ENCODE data around the gene PDCD1.
A peak's percentile ranks its signal among the peaks of the same experiment; 100 is the strongest.
"Not testable (repeated sequence)": the region's sequence is repeated elsewhere in the genome, so short reads cannot be mapped to it uniquely, and the experiment has no call there.

The PDCD1 gene

DNA sequence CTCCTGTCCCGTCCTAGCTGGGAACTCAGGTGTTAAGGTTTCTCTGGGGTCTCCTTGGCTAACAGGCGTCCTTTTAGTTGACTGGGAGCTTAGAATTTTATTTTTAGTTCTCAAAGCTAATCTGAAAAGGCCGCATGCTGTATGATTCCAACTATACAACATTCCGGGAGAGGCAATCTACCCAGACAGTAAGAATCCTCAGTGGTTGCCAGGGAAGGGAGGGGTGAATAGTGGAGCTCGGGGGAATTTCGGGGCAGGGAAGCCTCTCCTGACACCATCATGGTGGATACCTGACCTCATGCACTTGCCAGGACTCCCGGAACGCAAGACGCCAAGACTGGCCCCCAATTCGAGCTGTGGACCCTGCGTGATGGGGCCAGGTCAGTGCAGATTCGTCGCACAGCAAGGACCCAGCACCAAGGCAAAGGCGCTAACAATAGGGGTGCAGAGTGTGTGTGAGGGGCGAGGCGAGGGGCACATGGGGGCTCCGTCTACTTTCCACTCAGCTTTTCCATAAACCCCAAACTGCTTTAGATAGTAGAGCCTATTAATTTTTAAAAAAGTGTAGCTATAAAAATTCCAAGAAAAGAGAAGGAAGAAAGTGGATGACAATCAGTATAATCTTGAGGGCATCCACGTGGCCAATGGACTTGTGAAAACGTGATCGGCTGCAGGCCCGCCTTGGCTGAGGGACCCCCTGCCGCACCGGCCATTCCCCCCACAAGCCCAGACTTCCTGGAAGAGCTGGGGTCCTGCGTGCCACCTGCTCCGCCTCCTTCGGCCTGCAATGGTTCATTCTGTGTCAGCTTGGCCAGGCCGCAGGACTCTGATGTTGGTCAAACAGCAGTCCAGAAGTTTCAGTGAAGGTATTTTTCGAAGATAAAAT is 17.3 kb downstream of the PDCD1 start:
- peak overlapping the region in 4 of 11 experiments; percentile 15 to 90 (median 54); a peak in 5 of 22 replicates for H3K27ac ChIP-seq
- peaks cover 0 to 2% (median 0%) of the 10 kb centered on the region in 11 experiments; a peak in 1 of 22 replicates for H3K9me3 ChIP-seq (replicated peaks in 1 of 11)
- TF ChIP-seq Cebpa-rat (IDR thresholded peaks at IDR 0.05): no peak

DNA sequence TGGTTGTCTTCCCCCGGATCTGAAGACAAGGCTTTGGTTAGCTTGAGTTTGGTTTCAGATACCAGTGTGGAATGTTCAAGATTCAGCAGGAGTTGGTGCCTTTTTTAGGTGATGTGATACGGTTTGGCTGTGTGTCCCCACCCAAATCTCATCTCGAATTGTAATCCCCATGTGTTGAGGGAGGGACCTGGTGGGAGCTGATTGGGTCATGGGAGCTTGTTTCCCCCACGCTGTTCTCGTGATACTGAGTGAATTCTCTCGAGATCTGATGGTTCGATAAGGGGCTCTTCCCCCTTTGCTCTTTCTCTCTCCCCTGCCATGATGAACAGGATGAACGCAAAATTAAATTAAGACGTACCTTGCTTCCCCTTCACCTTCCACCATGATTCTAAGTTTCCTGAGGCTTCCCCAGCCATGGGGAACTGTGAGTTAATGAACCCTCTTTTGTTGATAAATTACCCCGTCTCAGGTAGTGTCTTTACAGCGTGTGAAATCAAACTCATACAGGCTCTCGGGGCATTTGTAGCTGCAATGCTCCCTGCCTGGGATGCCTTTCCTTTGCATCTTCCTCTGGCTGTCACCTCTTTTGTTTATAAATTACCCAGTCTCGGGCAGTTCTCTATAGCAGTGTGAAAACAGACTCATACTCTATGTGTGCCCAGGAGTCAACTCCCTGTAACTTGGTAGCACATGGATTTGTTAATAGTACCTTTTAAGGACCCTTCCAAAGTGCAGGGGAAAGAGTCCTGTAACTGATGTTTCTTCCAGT is 21.3 kb downstream of the PDCD1 start:
- Histone ChIP-seq H3K36me3 (no peaks in the 10 kb centered on the region), H3K27ac (no peak overlapping the region), H3K9ac (no peak overlapping the region), H3K4me3 (no peak overlapping the region), H4K20me1 (no peaks in the 10 kb centered on the region), H3K9me3 (replicated peaks in 1 of 11) (peaks cover 5 to 11% (median 8%) of the 10 kb centered on the region in 11 experiments; a peak in 19 of 22 replicates), H3K27me3 (no peaks in the 10 kb centered on the region), H3K4me2 (no peak overlapping the region), H3K4me1 (peaks cover 17 to 41% (median 30%) of the 10 kb centered on the region in 10 experiments)
- TF ChIP-seq Cebpa-rat (IDR thresholded peaks at IDR 0.05): no peak

More for the DNA sequence above, 17.3 kb downstream of the PDCD1 start:
- 0 out of 22 replicates have a peak, but pooled peaks cover 0 to 3% (median 0%) of the 10 kb centered on the region in 11 experiments for H3K27me3 ChIP-seq
- no peak overlapping the region for H3K4me3 ChIP-seq
- peak overlapping the region; percentile 30 to 99 (median 89); a peak in 18 of 22 replicates for H3K4me2 ChIP-seq
- H4K20me1 ChIP-seq: no peaks in the 10 kb centered on the region; a peak in 1 of 22 replicates
- H3K9ac ChIP-seq: no peak overlapping the region
- no peaks in the 10 kb centered on the region for H3K36me3 ChIP-seq
- peaks cover 43 to 64% (median 61%) of the 10 kb centered on the region in 10 experiments for H3K4me1 ChIP-seq

DNA sequence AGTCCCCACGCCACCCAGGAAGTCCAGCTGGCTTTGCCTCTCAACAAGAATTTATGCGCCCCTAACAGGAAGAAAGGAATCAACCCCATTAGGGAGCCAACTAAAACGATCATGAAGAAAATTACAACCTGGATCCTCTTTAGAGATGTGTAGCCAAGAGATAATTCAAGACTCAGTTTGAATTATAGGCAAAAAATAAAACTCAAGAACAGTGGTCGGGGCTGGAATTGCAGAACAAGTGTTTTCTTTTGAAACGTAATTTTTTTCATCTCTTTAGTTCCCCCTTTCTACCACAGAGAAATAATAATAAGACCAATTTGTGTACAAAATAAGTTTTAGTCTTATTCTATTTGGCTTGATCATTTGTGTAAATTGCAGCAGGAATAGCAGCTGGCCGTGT is 22.4 kb downstream of the PDCD1 start:
- Histone ChIP-seq H3K27me3 (no peaks in the 10 kb centered on the region), H3K4me3 (no peak overlapping the region), H3K27ac (no peak overlapping the region), H3K4me1 (peaks cover 13 to 30% (median 19%) of the 10 kb centered on the region in 10 experiments; a peak in 19 of 20 replicates), H3K36me3 (no peaks in the 10 kb centered on the region), H3K9ac (no peak overlapping the region), H3K4me2 (no peak overlapping the region), H3K9me3 (replicated peaks in 1 of 11) (peaks cover 5 to 14% (median 8%) of the 10 kb centered on the region in 11 experiments; a peak in 20 of 22 replicates), H4K20me1 (no peaks in the 10 kb centered on the region)
- TF ChIP-seq Cebpa-rat (IDR thresholded peaks at IDR 0.05): no peak

DNA sequence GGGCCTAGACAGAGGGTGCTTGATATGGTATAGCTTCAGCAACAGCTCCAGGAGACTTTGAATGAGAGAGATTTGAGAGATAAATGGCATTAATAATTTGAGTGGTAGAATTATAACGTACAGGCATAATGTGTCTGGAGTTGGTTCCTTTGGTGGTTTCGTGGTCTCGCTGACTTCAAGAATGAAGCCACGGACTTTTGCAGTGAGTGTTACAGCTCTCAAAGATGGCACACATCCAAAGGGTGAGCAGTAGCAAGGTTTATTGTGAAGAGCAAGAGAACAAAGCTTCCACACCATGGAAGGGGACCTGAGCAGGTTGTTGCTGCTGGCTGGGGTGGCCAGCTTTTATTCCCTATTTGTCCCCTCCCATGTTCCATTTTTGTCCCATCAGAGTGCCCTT is 23.1 kb downstream of the PDCD1 start:
- H3K27me3 ChIP-seq: no peaks in the 10 kb centered on the region
- no peak overlapping the region for H3K27ac ChIP-seq
- H3K4me3 ChIP-seq: no peak overlapping the region
- 0 out of 22 replicates have a peak overlapping the region, but pooled peaks of 1 of the 11 experiments have one; percentile 2 for H3K4me2 ChIP-seq
- peaks cover 7 to 24% (median 13%) of the 10 kb centered on the region in 10 experiments; a peak in 18 of 20 replicates for H3K4me1 ChIP-seq
- peaks cover 5 to 18% (median 10%) of the 10 kb centered on the region in 11 experiments; a peak in 20 of 22 replicates for H3K9me3 ChIP-seq (replicated peaks in 1 of 11)
- H4K20me1 ChIP-seq: no peaks in the 10 kb centered on the region
- no peak for TF ChIP-seq Cebpa-rat (IDR thresholded peaks at IDR 0.05)
- no peaks in the 10 kb centered on the region for H3K36me3 ChIP-seq
- no peak overlapping the region for H3K9ac ChIP-seq

DNA sequence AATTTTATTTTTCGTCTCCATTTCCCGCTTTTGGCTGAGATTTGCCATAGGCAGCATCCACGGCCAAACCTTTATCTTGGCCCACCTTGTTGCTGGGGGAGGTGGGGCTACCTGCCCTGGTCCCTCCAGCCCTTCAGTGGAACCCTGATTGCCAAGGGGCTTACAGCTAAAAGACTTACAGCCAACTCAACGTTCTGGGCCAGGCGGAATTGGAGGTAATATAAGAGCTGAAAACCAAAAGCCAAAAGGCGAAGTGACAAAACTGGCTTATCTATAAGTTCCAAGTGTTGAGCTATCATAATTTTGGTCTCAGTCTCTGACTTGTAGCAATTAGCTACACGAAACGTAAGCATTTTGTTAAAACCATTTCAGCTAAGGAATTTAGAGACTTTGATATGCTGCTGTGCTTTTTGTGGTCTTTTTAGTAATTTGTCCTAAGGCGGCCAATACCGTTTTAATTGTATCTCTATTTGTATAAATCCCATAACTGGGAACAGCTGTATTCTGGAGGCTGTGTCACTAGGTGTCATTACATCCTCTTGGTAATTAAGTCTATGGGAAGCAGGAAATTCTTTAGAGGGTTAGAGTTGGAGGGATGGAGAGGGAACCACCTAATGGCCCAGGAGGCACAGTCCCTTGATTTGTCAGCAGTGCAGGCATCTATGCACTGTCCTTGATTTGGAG is 24.0 kb downstream of the PDCD1 start:
- no peak for TF ChIP-seq Cebpa-rat (IDR thresholded peaks at IDR 0.05)
- no peak overlapping the region for H3K9ac ChIP-seq

DNA sequence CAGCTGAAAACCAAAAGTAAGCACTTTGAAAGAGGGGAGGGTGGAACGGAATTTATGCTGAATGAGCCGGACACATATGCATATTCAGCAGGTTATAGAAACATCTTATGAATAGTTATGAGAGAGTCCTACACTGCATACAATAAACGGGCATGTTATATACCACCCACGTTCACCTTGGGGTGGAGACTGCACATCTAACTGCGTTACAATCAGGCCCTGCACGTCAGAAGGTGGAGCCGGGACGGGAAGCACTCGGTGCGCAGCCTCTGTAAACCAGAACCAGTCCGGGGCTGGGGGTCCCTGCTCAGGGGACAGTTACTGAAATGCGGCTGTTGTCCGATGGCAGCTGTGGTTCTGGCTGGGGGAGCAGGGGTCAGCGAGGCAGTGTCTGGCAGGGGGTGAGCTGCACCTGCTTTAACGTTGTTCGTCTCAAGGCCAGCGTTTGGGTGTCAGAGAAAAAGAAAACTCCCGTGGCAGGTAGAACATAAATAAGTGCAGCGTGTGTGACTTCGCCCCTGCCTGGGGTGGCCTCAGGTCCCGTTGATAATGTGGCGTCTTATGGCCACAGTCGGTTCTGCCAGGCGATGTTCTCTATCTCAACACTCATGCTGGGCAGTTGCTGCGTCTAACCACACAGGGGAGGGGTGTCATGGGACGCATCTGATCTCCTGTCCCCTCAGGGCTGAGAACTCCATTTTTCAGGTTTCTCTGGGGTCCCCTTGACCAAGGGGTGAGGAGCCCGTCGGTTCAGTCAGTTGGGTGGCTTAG is 24.8 kb downstream of the PDCD1 start:
- not testable (repeated sequence) for H3K27ac ChIP-seq, H3K9ac ChIP-seq, H4K20me1 ChIP-seq, H3K4me3 ChIP-seq, H3K27me3 ChIP-seq, H3K36me3 ChIP-seq
- H3K4me2 ChIP-seq: peak overlapping the region in 4 of 11 experiments; percentile 11 to 56 (median 35); a peak in 7 of 22 replicates
- H3K9me3 ChIP-seq (replicated peaks in 1 of 11): peaks cover 5 to 18% (median 10%) of the 10 kb centered on the region in 11 experiments; a peak in 20 of 22 replicates
- peaks cover 0 to 16% (median 8%) of the 10 kb centered on the region in 10 experiments; a peak in 10 of 20 replicates for H3K4me1 ChIP-seq

More for the DNA sequence above, 24.0 kb downstream of the PDCD1 start:
- no peak overlapping the region for H3K27ac ChIP-seq
- no peak overlapping the region for H3K4me2 ChIP-seq
- H3K4me1 ChIP-seq: peaks cover 0 to 16% (median 8%) of the 10 kb centered on the region in 10 experiments; a peak in 10 of 20 replicates
- H3K4me3 ChIP-seq: no peak overlapping the region
- no peaks in the 10 kb centered on the region for H4K20me1 ChIP-seq
- H3K36me3 ChIP-seq: no peaks in the 10 kb centered on the region
- H3K9me3 ChIP-seq (replicated peaks in 1 of 11): peaks cover 5 to 18% (median 10%) of the 10 kb centered on the region in 11 experiments; a peak in 20 of 22 replicates
- no peaks in the 10 kb centered on the region for H3K27me3 ChIP-seq

DNA sequence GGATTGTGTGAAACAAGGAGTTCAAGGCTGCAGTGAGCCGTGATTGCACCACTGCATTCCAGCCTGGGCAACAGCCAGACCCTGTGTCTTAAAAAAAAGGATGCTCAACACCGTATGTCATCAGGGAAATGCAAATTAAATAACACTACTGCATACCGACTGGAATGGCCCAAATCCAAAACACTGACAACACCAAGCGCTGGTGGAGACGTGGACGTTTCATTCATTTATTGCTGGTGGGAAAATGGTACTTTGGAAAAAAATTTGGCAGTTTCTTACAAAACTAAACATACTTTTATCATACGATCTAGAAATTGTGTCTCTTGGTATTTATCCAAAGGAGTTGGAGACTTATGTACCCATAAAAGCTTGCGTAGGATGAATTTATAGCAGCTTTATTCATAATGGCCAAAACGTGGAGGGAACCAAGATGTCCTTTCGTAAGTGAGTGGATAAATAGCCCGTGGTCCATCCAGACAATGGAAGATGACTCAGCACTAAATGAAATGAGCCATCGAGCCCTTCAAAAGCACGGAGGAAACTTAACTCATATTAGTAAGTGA is 25.5 kb downstream of the PDCD1 start:
- H3K4me2 ChIP-seq: peak overlapping the region in 4 of 11 experiments; percentile 11 to 56 (median 35); a peak in 7 of 22 replicates
- H3K27me3 ChIP-seq: no peaks in the 10 kb centered on the region
- no peak overlapping the region for H3K9ac ChIP-seq
- peaks cover 0 to 16% (median 8%) of the 10 kb centered on the region in 10 experiments; a peak in 10 of 20 replicates for H3K4me1 ChIP-seq
- no peak overlapping the region for H3K4me3 ChIP-seq
- no peaks in the 10 kb centered on the region for H4K20me1 ChIP-seq
- no peak for TF ChIP-seq Cebpa-rat (IDR thresholded peaks at IDR 0.05)
- H3K9me3 ChIP-seq (replicated peaks in 1 of 11): peaks cover 8 to 18% (median 11%) of the 10 kb centered on the region in 11 experiments; a peak in 21 of 22 replicates
- H3K36me3 ChIP-seq: no peaks in the 10 kb centered on the region
- no peak overlapping the region for H3K27ac ChIP-seq
